H1 (cell line): ENCODE results near the gene MFAP1. TPM values are rescaled to one million over a fixed set of nuclear protein-coding genes. Genes with fewer than 3 reads are reported as not detected.
"Not testable (repeated sequence)": the region's sequence is repeated elsewhere in the genome, so short reads cannot be mapped to it uniquely, and the experiment has no call there.

Experiments
- CTCF ChIA-PET: fragments of 300-600 bp; sonication (Branson Sonifier 250); formaldehyde crosslinking; loops from one replicate; lab custom pipeline; 2021; ENCODE audit not compliant: partially characterized antibody; lab: Charles Lee
- POLR2A ChIA-PET: fragments of 300-600 bp; sonication (Branson Sonifier 250); formaldehyde crosslinking; loops from one replicate; lab custom pipeline; 2021; ENCODE audit warnings: inconsistent platforms; ENCODE audit not compliant: partially characterized antibody; lab: Charles Lee
- DNase-seq, 2 experiments: peaks; one replicate each; pipeline versions ENCODE4 v3.0.0 to v3.0.0-alpha.2; 2010 to 2022; ENCODE audit warnings: low spot score in 2 of 2, low read depth in 1 of 2, mixed read lengths in 1 of 2
- FAIRE-seq: peaks from 2 replicates; lab custom pipeline; 2011; peaks lifted over from hg19 to GRCh38; lab: Jason Lieb, UNC
- H2AFZ ChIP-seq: 2 replicates; pipeline ENCODE4 v1.8.1; 2012; ENCODE audit warnings: low read length, inconsistent platforms
- H2AK5ac ChIP-seq: 2 replicates; pipeline ENCODE4 v1.6.1; 2013; ENCODE audit warnings: low read depth, low read length
- H2BK120ac ChIP-seq: replicated peaks from 2 replicates; pipeline ENCODE3; 2013; ENCODE audit warnings: low read depth, low read length, inconsistent platforms
- H2BK12ac ChIP-seq: 2 replicates; pipeline ENCODE4 v1.6.1; 2013; ENCODE audit warnings: low read depth, low read length
- H2BK15ac ChIP-seq: 2 replicates; pipeline ENCODE4 v1.6.1; 2013; ENCODE audit warnings: low read length
- H2BK20ac ChIP-seq: 2 replicates; pipeline ENCODE4 v1.6.1; 2013; ENCODE audit warnings: low read length
- H2BK5ac ChIP-seq: 2 replicates; pipeline ENCODE4 v1.6.1; 2013; ENCODE audit warnings: low read depth, low read length
- H3K14ac ChIP-seq: 2 replicates; pipeline ENCODE4 v1.6.1; 2013; ENCODE audit warnings: inconsistent platforms; ENCODE audit not compliant: insufficient read length
- H3K18ac ChIP-seq: 2 replicates; pipeline ENCODE4 v1.6.1; 2013; ENCODE audit warnings: low read length; ENCODE audit errors: extremely low read depth
- H3K23ac ChIP-seq: 2 replicates; pipeline ENCODE4 v1.6.1; 2013; ENCODE audit warnings: inconsistent platforms; ENCODE audit not compliant: insufficient read length
- H3K23me2 ChIP-seq: 2 replicates; pipeline ENCODE4 v1.6.1; 2013; ENCODE audit warnings: low read depth, low read length
- H3K27ac ChIP-seq: 2 replicates; pipeline ENCODE4 v1.6.1; 2011; ENCODE audit warnings: low read depth, low read length, inconsistent platforms
- H3K27me3 ChIP-seq, 4 experiments: replicated peaks in 1 of 4; 1 replicate in 1 of 4; 2 replicates in 3 of 4; pipeline versions ENCODE4 v1.6.1 to v1.8.1; 2011 to 2013; ENCODE audit warnings: low read length in 3 of 4, mild to moderate bottlenecking in 3 of 4, inconsistent platforms in 2 of 4, mixed read lengths in 2 of 4, moderate library complexity in 1 of 4; ENCODE audit not compliant: control insufficient read depth in 3 of 4, insufficient read depth in 3 of 4; ENCODE audit errors: extremely low read depth in 1 of 4
- H3K36me3 ChIP-seq, 4 experiments: 2 replicates each; pipeline versions ENCODE4 v1.6.1 to v1.8.1; 2011 to 2013; ENCODE audit warnings: mild to moderate bottlenecking in 4 of 4, low read length in 3 of 4, moderate library complexity in 2 of 4, control low read depth in 1 of 4, inconsistent platforms in 1 of 4; ENCODE audit not compliant: insufficient read depth in 4 of 4, control insufficient read depth in 2 of 4
- H3K4ac ChIP-seq: replicated peaks from 2 replicates; pipeline ENCODE3; 2013; ENCODE audit warnings: low read length, low read depth, mixed read lengths, inconsistent platforms; ENCODE audit not compliant: insufficient read length
- H3K4me1 ChIP-seq, 4 experiments: replicated peaks in 1 of 4; 1 replicate in 1 of 4; 2 replicates in 3 of 4; pipeline versions ENCODE4 v1.6.1 to v1.8.1; 2011 to 2013; ENCODE audit warnings: low read length in 3 of 4, inconsistent platforms in 2 of 4, mixed read lengths in 1 of 4; ENCODE audit not compliant: insufficient read depth in 4 of 4, control insufficient read depth in 3 of 4
- H3K4me2 ChIP-seq, 2 experiments: 2 replicates each; pipeline versions ENCODE4 v1.6.1 to v1.8.1; 2011 to 2013; ENCODE audit warnings: low read depth in 2 of 2, low read length in 2 of 2, control low read depth in 1 of 2, inconsistent platforms in 1 of 2, mild to moderate bottlenecking in 1 of 2; ENCODE audit not compliant: insufficient read depth in 1 of 2
- H3K4me3 ChIP-seq, 4 experiments: fragments of 200-600, 300-600 bp in 1 of 4; sonication (generic), shearing (Covaris generic), sonication (Bioruptor Twin) in 1 of 4; 2 replicates each; pipeline versions ENCODE4 v1.5.1 to v1.8.1; 2011 to 2016; ENCODE audit warnings: low read length in 4 of 4, low read depth in 3 of 4, control low read depth in 2 of 4, inconsistent platforms in 2 of 4, mild to moderate bottlenecking in 2 of 4, mixed read lengths in 1 of 4, moderate library complexity in 1 of 4; ENCODE audit not compliant: insufficient read depth in 2 of 4; ENCODE audit errors: extremely low read depth in 1 of 4
- H3K56ac ChIP-seq: replicated peaks from 2 replicates; pipeline ENCODE3; 2013; ENCODE audit warnings: low read depth, mild to moderate bottlenecking, mixed read lengths, low read length, inconsistent platforms; ENCODE audit not compliant: insufficient read length
- H3K79me1 ChIP-seq: 2 replicates; pipeline ENCODE4 v1.6.1; 2013; ENCODE audit warnings: low read depth, low read length, control low read depth
- H3K79me2 ChIP-seq, 2 experiments: 2 replicates each; pipeline versions ENCODE4 v1.6.1 to v1.8.1; 2012 to 2013; ENCODE audit warnings: low read length in 2 of 2, mild to moderate bottlenecking in 2 of 2, inconsistent platforms in 1 of 2; ENCODE audit not compliant: insufficient read depth in 2 of 2, control insufficient read depth in 1 of 2
- H3K9ac ChIP-seq, 4 experiments: replicated peaks in 1 of 4; 1 replicate in 1 of 4; 2 replicates in 3 of 4; pipeline versions ENCODE4 v1.6.1 to v1.8.1; 2011 to 2013; ENCODE audit warnings: low read depth in 3 of 4, low read length in 3 of 4, control low read depth in 2 of 4, mild to moderate bottlenecking in 2 of 4, moderate library complexity in 2 of 4, inconsistent platforms in 1 of 4; ENCODE audit errors: extremely low read depth in 1 of 4
- H3K9me3 ChIP-seq, 2 experiments: 2 replicates each; pipeline versions ENCODE4 v1.6.1 to v1.8.1; 2012 to 2013; ENCODE audit warnings: mild to moderate bottlenecking in 2 of 2, moderate library complexity in 2 of 2, control low read depth in 1 of 2, inconsistent platforms in 1 of 2, low read depth in 1 of 2, low read length in 1 of 2, mixed read lengths in 1 of 2; ENCODE audit not compliant: insufficient read depth in 2 of 2
- H4K20me1 ChIP-seq, 2 experiments: replicated peaks in 1 of 2; 2 replicates each; pipeline versions ENCODE3 to v1.8.1; 2011 to 2013; ENCODE audit warnings: inconsistent platforms in 2 of 2, low read length in 2 of 2, mild to moderate bottlenecking in 1 of 2; ENCODE audit not compliant: insufficient read depth in 2 of 2, control insufficient read depth in 1 of 2
- H4K5ac ChIP-seq: 2 replicates; pipeline ENCODE4 v1.6.1; 2013; ENCODE audit warnings: low read length, low read depth, mixed read lengths, inconsistent platforms; ENCODE audit not compliant: insufficient read length
- H4K8ac ChIP-seq: 2 replicates; pipeline ENCODE4 v1.8.0; 2013; ENCODE audit warnings: mild to moderate bottlenecking, moderate library complexity, low read length, inconsistent platforms; ENCODE audit not compliant: insufficient read depth; ENCODE audit errors: extremely low read depth
- H4K91ac ChIP-seq: replicated peaks from 2 replicates; pipeline ENCODE3; 2013; ENCODE audit warnings: low read length, mixed read lengths, inconsistent platforms; ENCODE audit not compliant: insufficient read length
- WGBS, 2 experiments: shearing (Covaris generic) in 1 of 2; methylation state at CpG; one replicate each; pipeline versions ENCODE4 v1.1.6 to v1.1.7; 2013 to 2015; ENCODE audit warnings: low lambda C conversion rate in 2 of 2, mixed read lengths in 2 of 2, inconsistent platforms in 1 of 2, low coverage in 1 of 2, missing lambda C conversion rate in 1 of 2; ENCODE audit not compliant: insufficient replicate concordance in 2 of 2, insufficient coverage in 1 of 2, insufficient read length in 1 of 2; ENCODE audit errors: extremely low coverage in 1 of 2, missing lambda C conversion rate in 1 of 2; 5-methylcytosine and 5-hydroxymethylcytosine counted together
- polyA plus RNA-seq, 7 experiments: library from polyadenylated mRNA; depleted of rRNA in 3 of 7; stranded (reverse) in 5 of 7; unstranded in 2 of 7; fragments of >200 nt in 5 of 7; fragments of 200-250 nt in 2 of 7; gene quantifications; 1 replicate in 5 of 7; 2 replicates in 1 of 7; 4 replicates in 1 of 7; pipeline versions ENCODE4 v1.2.1 to v1.2.3, GENCODE V29; 2011 to 2013; ENCODE audit warnings: missing spikeins in 2 of 7, mixed read lengths in 2 of 7
- total RNA-seq: library from RNA; stranded (reverse); fragmentation: NEBNext Ultra II Directional; extraction: Animal tissue kit (Norgen Biotek cat#: 25700); gene quantifications from 2 replicates; pipeline ENCODE4 v1.2.1, GENCODE V29; 2021

MFAP1 gene
- total and polyA plus RNA-seq, 2 of the 8 experiments (the other 6 are each of a cell fraction or from before 2014, with no cell fraction given): 23.6 to 36.7 TPM

DNA sequence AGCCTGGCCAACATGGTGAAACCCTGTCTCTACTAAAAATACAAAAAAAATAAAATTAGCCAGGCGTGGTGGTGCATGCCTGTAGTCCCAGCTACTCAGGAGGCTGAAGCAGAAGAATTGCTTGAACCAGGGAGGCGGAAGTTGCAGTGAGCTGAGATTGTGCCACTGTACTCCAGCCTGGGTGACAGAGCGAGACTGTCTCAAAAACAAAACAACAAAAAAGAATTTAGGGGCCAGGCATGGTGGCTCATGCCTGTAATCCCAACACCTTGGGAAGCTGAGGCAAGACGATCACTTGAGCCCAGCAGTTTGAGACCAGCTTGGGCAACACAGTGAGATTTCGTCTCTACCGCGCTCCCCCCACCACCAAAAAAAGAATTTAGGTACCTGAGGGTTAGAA is 21.8 kb downstream of the MFAP1 start:
- H3K9ac ChIP-seq, H2BK5ac ChIP-seq, FAIRE-seq, H3K18ac ChIP-seq, H4K5ac ChIP-seq, H4K91ac ChIP-seq, H2BK20ac ChIP-seq, H3K27me3 ChIP-seq, H4K8ac ChIP-seq, H2BK12ac ChIP-seq, H2AK5ac ChIP-seq, H3K79me1 ChIP-seq, H2BK120ac ChIP-seq, H3K4me2 ChIP-seq, CTCF ChIA-PET, H3K9me3 ChIP-seq, H3K4me1 ChIP-seq, H3K56ac ChIP-seq, H3K27ac ChIP-seq, H3K14ac ChIP-seq, H2AFZ ChIP-seq, H4K20me1 ChIP-seq, H3K4me3 ChIP-seq, DNase-seq, H2BK15ac ChIP-seq, H3K23me2 ChIP-seq, H3K4ac ChIP-seq, H3K23ac ChIP-seq: not testable (repeated sequence)
- 92% methylated on average over 7 of the region's 7 CpGs; no CpG with 5 or more reads in 1 of the 2 experiments for WGBS, 2 experiments
- POLR2A ChIA-PET: interaction anchor here (0.9 to 8.9 kb wide), 7 partner anchors 9 to 42 kb away, joined by 3 to 71 read pairs (median 4); partner anchors contain the start of genes ELL3, MFAP1 and SERF2
- Histone ChIP-seq H3K36me3 (peaks cover 18 to 62% (median 29%) of the 10 kb centered on the region in 4 experiments), H3K79me2 (peaks cover 0 to 13% of the 10 kb centered on the region in 2 experiments; a peak in 2 of 4 replicates)
